HepG2 (cell line): ENCODE results near the gene GLYATL3. TPM values are rescaled to one million over a fixed set of nuclear protein-coding genes. Genes with fewer than 3 reads are reported as not detected.
A peak's percentile ranks its signal among the peaks of the same experiment; 100 is the strongest.

Experiments used
- ATRX ChIP-seq: sonication (generic); formaldehyde crosslinking; IDR thresholded peaks from 2 replicates; pipeline ENCODE4 v1.4.0; 2020; ENCODE audit warnings: missing genetic modification reagents, borderline replicate concordance
- BHLHE40 ChIP-seq: IDR thresholded peaks from 2 replicates; pipeline ENCODE4 v1.6.1; 2011; ENCODE audit warnings: low read length, improper control_type of control experiment
- CBX2 ChIP-seq, 2 experiments: fragments of 200-600 bp in 1 of 2; sonication (generic); formaldehyde crosslinking in 1 of 2; IDR thresholded peaks; 2 replicates each; pipeline versions ENCODE4 v1.7.0 to v1.8.1; 2018 to 2022; ENCODE audit warnings: low read depth in 2 of 2, low read length in 1 of 2, mild to moderate bottlenecking in 1 of 2, missing genetic modification reagents in 1 of 2
- CCDC6 ChIP-seq: sonication (generic); formaldehyde crosslinking; IDR thresholded peaks from 2 replicates; pipeline ENCODE4 v1.8.1; 2022; ENCODE audit warnings: mild to moderate bottlenecking, missing genetic modification reagents, moderate library complexity
- DZIP1 ChIP-seq: sonication (generic); formaldehyde crosslinking; IDR thresholded peaks from 2 replicates; pipeline ENCODE4 v1.5.0; 2020; ENCODE audit warnings: mild to moderate bottlenecking, missing genetic modification reagents
- FOXO1 ChIP-seq: sonication (generic); formaldehyde crosslinking; IDR thresholded peaks from 2 replicates; pipeline ENCODE4 v1.4.0; 2020; ENCODE audit warnings: missing genetic modification reagents
- GFI1 ChIP-seq: sonication (generic); formaldehyde crosslinking; IDR thresholded peaks from 2 replicates; pipeline ENCODE4 v1.5.0; 2020; ENCODE audit warnings: missing genetic modification reagents, mild to moderate bottlenecking, borderline replicate concordance
- GTF3A ChIP-seq: sonication (generic); formaldehyde crosslinking; conservative IDR thresholded peaks from 2 replicates; pipeline ENCODE4 v1.4.0; 2020; ENCODE audit warnings: mild to moderate bottlenecking, missing genetic modification reagents
- KLF11 ChIP-seq: IDR thresholded peaks from 2 replicates; pipeline ENCODE4 v1.6.1; 2016; ENCODE audit warnings: missing compliant biosample characterization
- MAF1 ChIP-seq: sonication (generic); formaldehyde crosslinking; IDR thresholded peaks from 2 replicates; pipeline ENCODE4 v1.5.0; 2020; ENCODE audit warnings: missing genetic modification reagents, borderline replicate concordance
- NR2F6 ChIP-seq, 2 experiments: IDR thresholded peaks; 2 replicates each; pipeline ENCODE4 v1.6.1; 2016; ENCODE audit warnings: antibody characterized with exemption in 1 of 2, mild to moderate bottlenecking in 1 of 2
- SIN3B ChIP-seq: fragments of 150-350 bp; IDR thresholded peaks from 2 replicates; pipeline ENCODE4 v1.6.1; 2014; ENCODE audit warnings: low read length
- YY1 ChIP-seq: IDR thresholded peaks from 2 replicates; pipeline ENCODE4 v1.6.1; 2011; ENCODE audit warnings: low read length, low read depth, moderate library complexity, mild to moderate bottlenecking; ENCODE audit not compliant: insufficient read depth, insufficient replicate concordance
- ZNF350 ChIP-seq: sonication (generic); formaldehyde crosslinking; IDR thresholded peaks from 2 replicates; pipeline ENCODE4 v1.4.0; 2020; ENCODE audit warnings: mild to moderate bottlenecking, low read depth, missing genetic modification reagents, borderline replicate concordance
- ZNF572 ChIP-seq: sonication (generic); formaldehyde crosslinking; IDR thresholded peaks from 2 replicates; pipeline ENCODE4 v1.5.1; 2020; ENCODE audit warnings: mild to moderate bottlenecking, missing genetic modification reagents
- polyA plus RNA-seq, 8 experiments: library from polyadenylated mRNA; depleted of rRNA in 3 of 8; stranded (reverse) in 7 of 8; unstranded in 1 of 8; fragments of >200 nt; fragmentation: Illumina TruSeq in 4 of 8; extraction: Trizol in 4 of 8; gene quantifications; 2 replicates each; pipeline versions ENCODE4 v1.2.1 to v1.2.3, GENCODE V29; 2011 to 2016; ENCODE audit warnings: low read depth in 4 of 8, missing spikeins in 1 of 8, mixed read lengths in 1 of 8; ENCODE audit not compliant: insufficient read depth in 1 of 8
- total RNA-seq, 5 experiments: library from RNA; depleted of rRNA; stranded (reverse); fragments of >200 nt; fragmentation: Illumina TruSeq; extraction: Trizol; gene quantifications; 2 replicates each; pipeline ENCODE4 v1.2.3, GENCODE V29; 2016; ENCODE audit warnings: low read depth in 1 of 5
- TF ChIP-seq, protein P1 (sequence below): sonication (generic); formaldehyde crosslinking; IDR thresholded peaks from 2 replicates; pipeline ENCODE4 v1.5.1; 2020; ENCODE audit warnings: mild to moderate bottlenecking, missing genetic modification reagents
- TF ChIP-seq, protein P2 (sequence below): sonication (generic); formaldehyde crosslinking; IDR thresholded peaks from 2 replicates; pipeline ENCODE4 v1.4.0; 2020; ENCODE audit warnings: missing genetic modification reagents, borderline replicate concordance
- TF ChIP-seq, protein P3 (sequence below): sonication (generic); formaldehyde crosslinking; IDR thresholded peaks from 2 replicates; pipeline ENCODE4 v1.4.0; 2020; ENCODE audit warnings: missing genetic modification reagents

GLYATL3 gene
- total and polyA plus RNA-seq, 2 of the 13 experiments (the other 11 are each of a cell fraction or from before 2014, with no cell fraction given): 0.05 TPM; not detected in 1

GRCh38 chr6:49522710-49523593 is 23.2 kb downstream of the GLYATL3 start (continued):
- TF ChIP-seq, protein P1, sequence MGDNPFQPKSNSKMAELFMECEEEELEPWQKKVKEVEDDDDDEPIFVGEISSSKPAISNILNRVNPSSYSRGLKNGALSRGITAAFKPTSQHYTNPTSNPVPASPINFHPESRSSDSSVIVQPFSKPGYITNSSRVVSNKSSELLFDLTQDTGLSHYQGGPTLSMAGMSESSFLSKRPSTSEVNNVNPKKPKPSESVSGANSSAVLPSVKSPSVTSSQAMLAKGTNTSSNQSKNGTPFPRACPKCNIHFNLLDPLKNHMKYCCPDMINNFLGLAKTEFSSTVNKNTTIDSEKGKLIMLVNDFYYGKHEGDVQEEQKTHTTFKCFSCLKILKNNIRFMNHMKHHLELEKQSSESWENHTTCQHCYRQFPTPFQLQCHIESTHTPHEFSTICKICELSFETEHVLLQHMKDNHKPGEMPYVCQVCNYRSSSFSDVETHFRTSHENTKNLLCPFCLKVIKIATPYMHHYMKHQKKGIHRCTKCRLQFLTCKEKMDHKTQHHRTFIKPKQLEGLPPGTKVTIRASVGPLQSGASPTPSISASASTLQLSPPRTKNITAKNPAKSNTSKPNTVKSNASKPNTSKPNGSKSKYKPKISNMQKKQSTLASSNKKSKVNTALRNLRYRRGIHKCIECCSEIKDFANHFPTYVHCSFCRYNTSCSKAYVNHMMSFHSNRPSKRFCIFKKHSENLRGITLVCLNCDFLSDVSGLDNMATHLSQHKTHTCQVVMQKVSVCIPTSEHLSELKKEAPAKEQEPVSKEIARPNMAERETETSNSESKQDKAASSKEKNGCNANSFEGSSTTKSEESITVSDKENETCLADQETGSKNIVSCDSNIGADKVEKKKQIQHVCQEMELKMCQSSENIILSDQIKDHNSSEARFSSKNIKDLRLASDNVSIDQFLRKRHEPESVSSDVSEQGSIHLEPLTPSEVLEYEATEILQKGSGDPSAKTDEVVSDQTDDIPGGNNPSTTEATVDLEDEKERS: peak; percentile 89
- TF ChIP-seq BHLHE40: peak; percentile 71
- TF ChIP-seq GFI1 (CRISPR knock-in tag): peak; percentile 97
- TF ChIP-seq SIN3B: no peak
- TF ChIP-seq, protein P2, sequence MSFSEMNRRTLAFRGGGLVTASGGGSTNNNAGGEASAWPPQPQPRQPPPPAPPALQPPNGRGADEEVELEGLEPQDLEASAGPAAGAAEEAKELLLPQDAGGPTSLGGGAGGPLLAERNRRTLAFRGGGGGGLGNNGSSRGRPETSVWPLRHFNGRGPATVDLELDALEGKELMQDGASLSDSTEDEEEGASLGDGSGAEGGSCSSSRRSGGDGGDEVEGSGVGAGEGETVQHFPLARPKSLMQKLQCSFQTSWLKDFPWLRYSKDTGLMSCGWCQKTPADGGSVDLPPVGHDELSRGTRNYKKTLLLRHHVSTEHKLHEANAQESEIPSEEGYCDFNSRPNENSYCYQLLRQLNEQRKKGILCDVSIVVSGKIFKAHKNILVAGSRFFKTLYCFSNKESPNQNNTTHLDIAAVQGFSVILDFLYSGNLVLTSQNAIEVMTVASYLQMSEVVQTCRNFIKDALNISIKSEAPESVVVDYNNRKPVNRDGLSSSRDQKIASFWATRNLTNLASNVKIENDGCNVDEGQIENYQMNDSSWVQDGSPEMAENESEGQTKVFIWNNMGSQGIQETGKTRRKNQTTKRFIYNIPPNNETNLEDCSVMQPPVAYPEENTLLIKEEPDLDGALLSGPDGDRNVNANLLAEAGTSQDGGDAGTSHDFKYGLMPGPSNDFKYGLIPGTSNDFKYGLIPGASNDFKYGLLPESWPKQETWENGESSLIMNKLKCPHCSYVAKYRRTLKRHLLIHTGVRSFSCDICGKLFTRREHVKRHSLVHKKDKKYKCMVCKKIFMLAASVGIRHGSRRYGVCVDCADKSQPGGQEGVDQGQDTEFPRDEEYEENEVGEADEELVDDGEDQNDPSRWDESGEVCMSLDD (CRISPR knock-in tag): peak; percentile 76; the same call in 1 of the 2 replicates
- TF ChIP-seq YY1: peak; percentile 17
- no peak for TF ChIP-seq CBX2 (IDR thresholded peaks at IDR 0.05; ENCODE audit: low read depth, low read length)
- no peak for TF ChIP-seq CBX2 (CRISPR knock-in tag; IDR thresholded peaks at IDR 0.05; ENCODE audit: low read depth)
- TF ChIP-seq ATRX: no peak
- no peak for TF ChIP-seq ZNF572 (CRISPR knock-in tag)
- no peak for TF ChIP-seq MAF1
- no peak for TF ChIP-seq GTF3A (CRISPR knock-in tag)
- peak; percentile 65; the same call in 1 of the 2 replicates for TF ChIP-seq FOXO1 (CRISPR knock-in tag)
- TF ChIP-seq NR2F6 (IDR thresholded peaks at IDR 0.05): peak; percentile 80
- peak; percentile 62 for TF ChIP-seq NR2F6 (CRISPR knock-in tag; IDR thresholded peaks at IDR 0.05)
- TF ChIP-seq ZNF350 (CRISPR knock-in tag): peak; percentile 72; the same call in 1 of the 2 replicates
- TF ChIP-seq, protein P3, sequence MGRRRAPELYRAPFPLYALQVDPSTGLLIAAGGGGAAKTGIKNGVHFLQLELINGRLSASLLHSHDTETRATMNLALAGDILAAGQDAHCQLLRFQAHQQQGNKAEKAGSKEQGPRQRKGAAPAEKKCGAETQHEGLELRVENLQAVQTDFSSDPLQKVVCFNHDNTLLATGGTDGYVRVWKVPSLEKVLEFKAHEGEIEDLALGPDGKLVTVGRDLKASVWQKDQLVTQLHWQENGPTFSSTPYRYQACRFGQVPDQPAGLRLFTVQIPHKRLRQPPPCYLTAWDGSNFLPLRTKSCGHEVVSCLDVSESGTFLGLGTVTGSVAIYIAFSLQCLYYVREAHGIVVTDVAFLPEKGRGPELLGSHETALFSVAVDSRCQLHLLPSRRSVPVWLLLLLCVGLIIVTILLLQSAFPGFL (CRISPR knock-in tag): no peak
- TF ChIP-seq KLF11 (CRISPR knock-in tag): 0 out of 2 replicates have a peak, but pooled peaks have one; percentile 50
- TF ChIP-seq CCDC6 (CRISPR knock-in tag): peak; percentile 48; the same call in 1 of the 2 replicates
- TF ChIP-seq DZIP1 (CRISPR knock-in tag): no peak
